HG03342 (cell line): ENCODE data around the gene GSC2.

Experiments
- ATAC-seq: cut with Tn5 transposase; IDR thresholded peaks from one replicate; pipeline ENCODE4 v1.9.1; 2021; ENCODE audit warnings: mild to moderate bottlenecking, moderate library complexity; ENCODE audit not compliant: unreplicated experiment

GSC2 gene

DNA sequence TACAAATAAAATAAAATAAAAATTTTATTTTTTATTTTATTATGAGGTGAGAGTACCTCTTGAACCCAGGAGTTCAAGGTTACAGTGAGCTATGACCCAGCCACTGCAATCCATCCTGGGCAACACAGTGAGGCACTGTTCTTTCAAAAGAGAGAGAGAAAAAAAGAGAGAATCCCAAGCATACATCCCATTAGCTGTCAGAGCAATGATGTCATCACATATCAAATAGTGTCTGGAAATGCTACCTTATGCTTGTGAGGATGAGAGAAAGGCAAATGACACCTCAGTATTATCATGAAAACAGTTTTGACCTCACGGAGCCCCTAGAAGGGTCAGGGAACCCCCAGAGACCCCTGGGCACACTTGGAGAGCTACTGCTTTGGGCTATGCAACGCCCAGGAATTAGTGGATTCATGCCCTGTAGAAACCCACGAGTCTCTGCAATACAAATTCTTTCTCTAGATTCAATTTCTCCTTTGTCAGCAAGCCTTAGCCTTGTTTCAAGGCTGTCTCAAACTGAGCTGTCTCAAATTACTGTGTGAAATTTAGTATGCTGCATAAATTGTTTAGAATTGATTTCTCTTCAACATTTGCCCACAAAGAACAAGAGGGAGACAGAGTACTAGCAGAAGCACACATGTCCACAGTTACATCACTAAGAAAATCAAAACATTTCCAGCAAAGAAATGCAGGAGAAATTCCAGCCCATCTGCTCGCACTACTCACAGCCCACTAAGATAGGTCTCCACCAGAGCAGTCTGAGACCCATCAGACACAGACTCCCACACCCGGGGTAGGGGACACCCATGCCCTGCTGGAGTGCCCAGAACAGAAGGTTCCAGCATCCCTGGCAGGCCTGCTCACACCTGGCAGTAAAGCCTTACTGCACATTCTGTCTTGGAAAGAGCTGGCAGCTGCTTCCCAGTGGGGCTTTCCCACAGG, 45.9 kb downstream of the GSC2 start:
- ATAC-seq, result no peak

DNA sequence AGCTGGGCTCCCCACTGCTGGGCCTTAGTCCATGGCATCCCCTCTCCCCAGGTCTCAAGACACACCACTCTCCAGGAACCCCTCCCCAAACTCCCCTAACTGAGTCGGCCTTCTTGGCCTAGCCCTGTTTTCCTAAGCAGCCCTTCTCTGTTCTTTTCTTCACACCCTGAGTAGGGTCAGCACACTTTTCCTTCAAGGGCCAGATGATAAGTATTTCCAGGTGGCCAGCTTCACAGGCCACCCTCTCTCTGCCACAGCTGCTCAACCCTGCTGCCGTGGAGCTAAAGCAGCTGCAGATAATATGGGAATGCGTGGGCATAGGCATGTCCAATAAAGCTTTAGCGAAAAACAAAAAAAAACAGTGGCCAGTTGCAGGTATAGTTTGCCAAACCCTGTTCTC, 51.9 kb downstream of the GSC2 start:
- no peak for ATAC-seq

DNA sequence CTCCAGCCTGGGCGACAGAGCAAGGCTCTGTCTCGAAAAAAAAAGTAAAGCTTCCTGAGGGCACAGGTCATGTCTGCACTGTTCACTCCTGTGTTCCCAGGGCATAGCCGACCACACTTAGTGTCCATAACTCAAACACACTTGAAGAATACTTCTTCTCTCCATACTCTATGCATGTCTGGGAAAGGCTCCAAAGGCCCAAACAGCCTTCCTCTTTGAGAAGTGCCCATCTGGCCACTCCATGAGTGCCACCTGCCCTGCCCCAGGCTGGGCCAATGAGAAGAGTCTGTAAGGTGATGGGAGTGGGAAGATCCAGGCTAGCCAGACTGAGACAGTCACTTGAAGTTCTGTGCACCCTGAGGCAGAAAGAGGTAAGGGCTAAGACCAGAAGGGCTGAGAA, 52.6 kb downstream of the GSC2 start:
- no peak for ATAC-seq
